HG03159 (cell line): Measurements from ENCODE around the gene SLC13A3.
"Not testable (repeated sequence)": the region's sequence is repeated elsewhere in the genome, so short reads cannot be mapped to it uniquely, and the experiment has no call there.

ENCODE experiments used
- ATAC-seq: cut with Tn5 transposase; IDR thresholded peaks from one replicate; pipeline ENCODE4 v1.9.1; 2021; ENCODE audit warnings: mild to moderate bottlenecking, moderate library complexity; ENCODE audit not compliant: unreplicated experiment

Gene SLC13A3

DNA sequence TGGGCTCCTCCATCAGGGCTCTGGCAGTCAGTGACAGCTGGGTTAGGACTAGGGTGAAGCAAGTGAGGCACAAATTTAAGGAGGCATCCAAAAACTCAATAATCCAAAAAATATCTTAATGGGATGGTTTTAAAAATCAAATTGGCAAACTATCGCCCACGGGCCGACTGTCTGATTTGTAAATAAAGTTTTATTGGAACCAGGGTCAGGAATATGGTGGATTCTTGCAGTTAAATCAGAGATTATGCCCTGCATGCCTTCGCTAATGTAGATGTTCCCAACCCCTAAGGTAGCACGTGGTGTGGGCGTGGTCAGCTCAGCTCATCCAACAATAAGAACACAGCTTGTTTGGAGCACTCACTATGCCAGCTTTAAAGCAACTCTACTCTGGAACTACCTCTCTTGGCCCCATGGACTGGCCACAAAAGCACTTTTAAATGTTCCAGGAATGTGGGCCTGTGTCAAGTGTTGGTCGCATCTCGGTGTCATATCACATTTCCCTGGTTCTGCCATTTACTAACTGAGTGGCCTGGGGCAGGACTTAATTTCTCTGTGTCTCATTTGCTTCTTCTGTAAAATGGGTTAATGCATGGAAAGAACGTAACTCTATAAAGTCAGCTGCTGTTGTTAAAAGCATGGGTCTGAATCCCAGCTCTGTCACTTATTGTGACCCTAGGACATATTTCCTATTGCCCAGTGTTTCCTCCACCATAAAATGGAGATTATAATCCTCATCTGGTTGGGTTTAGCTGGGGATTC is 31.0 kb upstream of the SLC13A3 start:
- no peak for ATAC-seq

DNA sequence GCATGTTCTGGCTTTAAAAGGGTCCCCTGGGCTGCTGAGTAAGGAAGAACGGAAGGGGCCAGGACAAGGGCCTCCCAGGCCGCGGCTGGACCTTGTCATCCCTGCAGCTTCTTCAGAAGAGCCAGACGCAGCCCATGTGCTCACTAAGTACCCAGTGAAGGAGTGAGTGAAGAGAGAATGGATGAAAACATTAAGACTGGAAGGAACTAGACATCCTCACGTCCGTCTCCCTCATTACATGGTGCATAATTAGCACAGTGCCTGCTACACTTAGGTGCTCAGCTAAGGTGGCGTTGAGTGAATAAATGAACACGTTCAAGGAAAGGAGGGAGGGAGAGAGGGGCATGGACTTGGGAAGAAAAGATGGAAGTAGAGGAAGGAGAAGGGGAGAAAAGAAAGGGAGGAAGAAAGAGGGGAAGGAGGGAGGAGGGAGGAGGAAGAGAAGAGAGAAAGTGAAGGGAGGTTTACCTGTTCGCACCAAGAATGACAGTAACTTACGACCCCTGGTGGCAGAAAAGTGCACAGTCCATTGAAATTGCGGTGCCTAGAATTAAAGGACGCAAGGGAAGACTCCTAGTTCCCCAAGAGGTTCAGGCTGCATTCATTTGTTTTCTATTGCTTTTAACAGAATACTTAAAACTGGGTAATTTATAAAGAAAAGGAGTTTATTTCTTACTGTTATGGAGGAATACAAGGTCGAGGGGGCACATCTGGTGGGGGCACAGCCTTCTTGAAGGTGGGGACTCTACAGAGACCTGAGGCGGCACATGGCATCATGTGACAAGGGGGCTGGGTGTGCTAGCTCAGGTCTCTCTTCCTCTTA is 30.0 kb upstream of the SLC13A3 start:
- no peak for ATAC-seq

DNA sequence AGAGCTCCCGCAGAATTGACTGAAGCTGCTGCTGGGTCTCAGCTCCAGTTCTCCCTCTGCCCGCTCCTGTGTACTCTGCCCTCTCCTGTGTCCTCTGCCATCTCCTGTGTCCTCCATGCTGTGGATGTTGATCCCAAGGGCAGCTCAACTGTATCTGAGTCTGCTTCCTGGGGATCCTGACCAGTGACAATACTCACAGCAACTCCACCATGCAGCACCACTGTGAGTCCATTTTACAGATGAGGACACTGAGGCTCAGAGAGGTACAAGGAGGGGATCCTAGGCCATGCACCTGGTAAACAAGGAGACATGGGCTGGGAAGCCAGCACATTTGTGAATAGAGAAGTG is 29.4 kb upstream of the SLC13A3 start:
- no peak for ATAC-seq

DNA sequence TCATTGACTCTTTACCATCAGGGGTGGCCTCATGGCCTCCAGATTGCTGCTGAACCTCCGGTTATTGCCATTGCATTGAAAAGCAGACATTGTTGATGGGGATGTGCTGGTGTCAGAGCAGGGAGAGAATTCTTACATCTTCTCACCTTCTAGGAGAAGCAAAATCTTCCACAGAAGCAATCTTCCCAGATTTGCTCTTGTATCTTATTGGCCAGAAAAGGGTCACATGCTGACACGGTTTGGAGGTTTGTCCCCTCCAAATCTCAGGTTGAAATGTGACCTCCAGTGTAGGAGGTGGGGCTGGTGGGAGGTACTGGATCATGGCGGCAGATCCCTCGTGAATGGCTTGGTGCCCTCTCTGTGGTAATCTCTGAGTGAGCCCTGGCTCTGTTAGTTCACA is 27.3 kb upstream of the SLC13A3 start:
- ATAC-seq = no peak

DNA sequence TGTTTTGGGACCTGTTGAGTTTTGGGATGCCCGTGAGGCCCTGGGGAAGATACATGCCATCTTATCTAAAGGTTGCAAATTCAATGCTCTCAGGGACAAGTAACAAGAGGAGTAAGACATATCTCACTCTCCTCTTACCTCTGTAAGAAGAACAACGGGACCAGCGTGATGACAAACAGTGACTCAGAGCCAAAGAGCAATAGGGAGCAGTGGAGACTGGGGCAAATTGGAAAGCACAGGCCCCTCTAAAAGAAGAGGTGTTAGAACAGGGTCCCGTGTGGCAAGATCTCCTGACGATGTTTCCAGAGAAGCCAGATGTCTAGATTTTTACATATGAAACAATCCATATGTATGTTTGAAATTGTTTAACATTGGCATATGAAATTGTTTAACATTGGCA is 26.3 kb upstream of the SLC13A3 start:
- no peak for ATAC-seq

DNA sequence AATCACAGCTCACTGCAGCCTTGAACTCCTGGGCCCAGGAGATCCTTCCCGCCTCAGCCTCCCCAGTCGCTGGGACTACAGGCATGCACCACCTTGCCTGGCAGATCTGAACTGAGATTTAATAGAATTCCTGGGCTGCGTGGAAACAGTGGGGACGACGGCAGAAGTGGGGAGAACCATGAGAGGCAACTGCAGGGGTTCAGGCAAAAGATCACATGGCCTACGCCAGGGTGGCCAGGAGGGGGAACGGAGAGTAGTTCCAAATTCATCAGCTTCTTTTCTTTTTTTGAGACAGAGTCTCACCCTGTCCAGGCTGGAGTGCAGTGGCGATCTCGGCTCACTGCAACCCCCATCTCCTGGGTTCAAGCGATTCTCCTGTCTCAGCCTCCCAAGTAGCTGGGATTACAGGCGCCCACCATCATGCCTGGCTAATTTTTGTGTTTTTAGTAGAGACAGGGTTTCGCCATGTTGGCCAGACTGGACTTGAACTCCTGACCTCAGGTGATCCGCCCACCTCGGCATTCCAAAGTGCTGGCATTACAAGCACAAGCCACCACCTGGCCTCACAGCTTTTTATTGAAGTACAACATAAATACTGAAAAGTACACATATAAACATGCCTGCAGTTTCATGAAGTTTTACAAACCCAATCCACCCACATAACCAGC is 25.5 kb upstream of the SLC13A3 start:
- ATAC-seq = not testable (repeated sequence)

DNA sequence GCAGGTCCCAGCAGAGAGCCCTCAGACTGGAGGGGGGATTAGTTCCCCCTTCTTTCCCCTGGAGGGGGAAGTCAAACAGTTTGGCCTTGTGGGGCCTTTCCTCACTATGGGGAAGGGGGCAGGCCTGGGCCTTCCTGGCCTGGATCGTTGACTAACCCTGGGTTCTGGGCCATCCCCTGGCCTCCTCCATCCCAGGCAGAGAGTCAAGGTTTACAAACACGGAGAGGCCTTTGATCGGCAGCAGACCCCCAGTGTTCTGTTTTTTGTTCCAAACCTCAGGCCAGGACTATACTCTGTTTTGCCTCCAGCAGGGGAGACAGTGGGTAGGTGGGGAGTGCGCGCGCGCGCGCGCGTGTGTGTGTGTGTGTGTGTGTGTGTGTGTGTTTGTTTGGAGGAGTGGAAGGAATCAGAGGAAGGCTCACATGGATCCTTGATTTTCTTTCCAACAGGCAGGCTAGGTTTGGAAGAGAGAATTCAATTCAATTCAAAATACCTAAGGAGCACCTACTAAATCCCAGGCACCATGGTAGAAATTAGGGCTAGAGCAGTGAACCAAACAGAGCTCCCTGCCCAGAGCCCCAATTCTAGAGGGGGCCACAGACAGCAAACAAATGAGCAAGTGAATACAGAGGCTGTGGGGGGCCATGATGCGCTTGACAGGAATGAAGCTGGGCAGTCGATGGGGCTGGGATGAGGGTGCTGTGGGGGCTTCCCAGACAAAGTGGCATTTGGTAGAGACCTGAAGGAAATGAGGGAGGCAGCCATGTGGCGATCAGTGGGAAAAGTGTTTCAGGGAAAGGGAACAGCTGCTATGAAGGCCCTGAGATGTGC is 23.2 kb upstream of the SLC13A3 start:
- no peak for ATAC-seq

DNA sequence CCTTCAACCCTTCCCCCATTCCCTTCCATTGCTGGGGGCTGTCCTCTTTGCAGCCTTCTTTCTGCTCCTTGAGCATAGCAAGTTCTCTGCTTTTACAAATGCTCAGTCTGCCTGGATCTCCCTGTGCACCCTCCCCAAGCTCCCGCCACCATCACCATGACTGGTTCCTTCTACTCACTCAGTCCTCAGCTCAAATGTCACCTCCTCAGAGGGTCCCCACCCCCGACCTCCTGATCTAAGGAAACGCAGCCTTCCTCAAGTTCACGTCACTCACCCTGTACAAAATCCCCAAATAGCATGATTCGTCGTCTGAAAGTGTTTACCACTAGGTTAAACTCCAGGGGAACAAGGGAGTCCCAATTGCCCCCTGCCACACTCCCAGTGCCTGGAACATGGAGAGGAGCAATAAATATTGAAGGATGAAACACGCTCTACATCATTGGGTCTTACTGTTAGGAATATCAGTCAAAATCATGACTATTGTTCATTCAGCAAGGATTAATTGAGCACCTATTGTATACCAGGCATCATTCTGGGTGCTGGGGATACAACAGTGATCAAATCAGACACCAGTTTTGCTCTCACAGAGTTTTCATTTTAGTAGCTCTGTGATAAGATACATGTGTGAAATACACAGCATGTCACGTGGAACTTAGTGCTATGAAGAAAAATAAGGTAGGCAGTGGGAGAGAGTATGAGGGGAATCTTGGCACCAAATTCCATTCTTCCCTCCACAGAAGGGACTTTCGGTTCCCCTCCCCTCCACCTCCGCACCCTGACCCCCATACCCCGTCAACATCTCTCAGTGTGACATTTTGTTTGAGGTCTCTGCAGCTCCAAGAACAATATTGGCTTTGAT is 22.4 kb upstream of the SLC13A3 start:
- ATAC-seq = no peak

DNA sequence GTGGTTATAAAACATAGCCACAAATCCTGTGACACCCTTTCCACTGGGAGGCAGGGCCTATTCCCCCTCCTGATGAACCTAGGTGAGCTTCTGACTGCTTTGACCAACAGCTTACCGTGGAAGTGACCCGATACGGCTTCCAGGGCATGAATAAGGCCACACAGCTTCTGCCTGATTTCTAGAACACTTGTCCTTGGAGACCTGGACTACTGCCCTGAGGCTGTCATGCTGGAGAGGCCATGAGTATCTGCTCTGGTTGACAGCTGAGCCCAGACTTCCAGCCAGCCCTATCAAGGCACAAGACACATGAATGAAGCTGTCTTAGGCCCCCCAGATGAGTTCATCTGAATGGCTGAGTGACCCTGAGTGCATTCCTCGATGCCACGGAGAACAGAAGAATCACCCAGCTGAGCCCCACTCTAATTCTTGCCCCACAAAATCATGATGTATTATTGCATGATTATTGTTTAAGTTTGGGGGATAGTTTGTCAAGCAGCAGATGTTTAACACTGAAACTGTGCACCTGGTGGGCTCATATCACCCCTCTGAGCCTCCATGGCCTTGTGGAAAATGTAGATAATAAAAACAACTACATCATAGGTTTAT is 21.4 kb upstream of the SLC13A3 start:
- ATAC-seq = no peak

DNA sequence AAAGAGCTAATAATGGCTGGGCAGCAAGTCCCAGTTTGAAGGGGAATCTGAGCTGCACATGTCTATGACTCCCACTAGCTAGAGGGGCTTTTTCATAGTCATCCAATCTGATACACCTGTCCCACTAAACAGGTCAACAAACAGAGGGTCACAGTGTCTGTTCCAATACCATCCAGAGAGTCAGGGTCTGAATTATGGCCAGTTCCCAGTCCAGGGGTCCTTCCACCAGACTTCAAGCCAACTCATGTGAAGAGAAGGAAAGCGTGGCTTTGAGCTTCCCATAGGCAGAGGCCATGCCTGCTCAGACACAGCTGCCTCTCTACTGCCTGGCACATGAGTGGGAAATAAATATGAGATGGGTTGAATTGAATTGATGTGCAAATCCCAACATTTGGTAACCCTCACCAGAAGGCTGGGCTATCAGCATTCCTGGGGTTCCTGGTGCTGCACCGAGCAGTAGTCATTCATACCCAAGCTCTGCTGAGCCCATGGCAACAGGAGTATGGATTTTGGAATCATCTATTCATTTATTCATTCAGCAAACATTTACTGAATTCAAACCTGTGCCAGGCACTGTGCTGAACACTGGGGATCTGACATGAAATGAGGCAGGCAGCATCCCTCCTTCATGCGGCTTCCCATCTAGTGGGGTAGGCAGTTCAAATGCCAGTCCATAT is 20.7 kb upstream of the SLC13A3 start:
- no peak for ATAC-seq

DNA sequence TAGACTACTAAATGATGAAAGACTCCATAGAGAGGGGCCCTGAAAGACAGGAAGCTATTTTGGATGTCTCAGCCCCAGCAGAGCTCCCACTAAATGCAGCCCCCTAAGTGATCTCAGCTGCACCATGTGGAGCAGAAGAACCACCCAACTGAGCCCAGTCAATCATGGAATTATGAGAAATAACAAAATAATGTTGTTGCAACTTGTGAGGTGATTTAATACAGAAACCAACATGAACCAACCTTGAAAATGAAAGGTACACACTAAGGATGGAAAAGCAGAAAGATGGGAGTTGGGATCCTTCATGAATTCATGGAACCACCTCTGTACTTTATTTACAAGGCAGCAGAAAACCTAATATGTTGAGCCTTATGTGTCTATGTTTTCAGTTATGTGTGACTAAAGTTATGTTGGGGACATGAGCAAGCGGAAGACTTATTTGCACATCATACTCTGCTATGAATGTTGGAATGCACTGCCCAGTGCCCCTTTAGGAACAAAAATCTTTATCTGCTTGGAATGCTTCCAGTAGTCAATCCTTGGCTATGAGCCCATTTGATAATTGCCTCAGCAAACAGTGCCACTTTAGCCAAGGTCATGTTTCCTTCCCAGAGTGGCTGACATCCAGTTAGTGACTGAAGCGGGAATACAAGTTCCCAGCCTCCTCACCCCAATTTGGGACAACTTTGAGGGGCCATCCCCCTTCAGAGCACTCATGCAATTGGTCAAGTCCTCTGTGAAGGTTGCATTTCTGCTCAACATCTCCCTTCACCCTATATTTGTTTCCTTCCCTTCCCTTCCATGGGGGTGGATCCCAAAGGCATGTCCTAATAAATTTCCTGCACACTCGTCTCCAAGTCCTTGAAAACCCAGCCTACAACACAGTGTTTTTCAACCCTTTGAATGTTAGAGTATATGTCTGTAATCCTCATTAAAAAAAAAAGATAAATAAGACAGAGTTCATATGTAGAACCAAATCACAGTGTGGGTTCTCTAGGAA is 19.6 kb upstream of the SLC13A3 start:
- no peak for ATAC-seq

DNA sequence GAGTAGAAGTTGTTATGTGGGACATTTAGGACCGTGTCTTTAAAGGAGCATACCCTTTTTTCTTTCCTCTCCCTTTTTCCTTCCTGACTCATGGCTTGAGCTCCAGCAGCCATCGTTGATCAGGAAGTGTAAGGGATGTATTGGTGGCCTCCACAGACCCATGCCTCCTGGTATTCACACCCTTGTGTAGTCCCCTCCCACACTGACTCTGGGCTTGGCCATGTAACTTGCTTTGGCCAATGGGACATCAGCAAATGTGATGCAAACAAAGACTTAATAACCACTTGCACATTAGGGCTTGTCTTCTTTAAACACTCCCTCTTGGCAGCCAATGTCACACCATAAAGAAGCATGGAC is 18.9 kb upstream of the SLC13A3 start:
- ATAC-seq = no peak

DNA sequence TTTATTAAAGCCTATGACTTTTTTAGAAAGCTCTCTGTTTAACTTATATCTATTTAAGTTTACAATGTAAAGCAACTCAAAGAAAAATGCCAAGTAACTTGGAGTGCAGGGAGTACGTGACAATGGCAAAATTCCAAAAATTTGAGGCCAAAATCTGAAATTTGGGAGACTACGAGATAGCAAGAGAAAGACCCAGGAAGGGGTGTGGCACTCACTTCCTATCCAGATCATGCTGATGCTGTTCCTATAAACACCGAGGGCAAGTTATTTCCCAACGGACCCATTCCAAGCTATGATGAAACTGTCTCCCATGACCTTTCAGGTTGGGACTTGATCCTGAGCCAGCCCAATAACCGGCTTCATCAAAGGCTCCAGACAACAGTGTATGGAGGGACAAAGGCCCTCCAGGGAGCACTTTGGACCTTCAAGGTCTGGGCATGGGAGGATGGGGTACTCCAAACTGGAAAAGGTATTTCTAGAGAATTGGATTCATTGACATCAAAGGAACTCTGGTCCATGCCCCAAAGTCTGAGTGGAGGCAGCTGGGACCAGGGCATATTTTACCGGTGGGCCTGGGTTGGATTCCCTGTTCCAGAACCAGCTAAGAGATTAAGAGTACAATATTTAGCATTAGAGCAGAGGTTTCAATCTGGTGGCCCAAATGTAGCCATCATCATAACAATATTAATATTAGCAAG is 15.7 kb upstream of the SLC13A3 start:
- ATAC-seq = no peak

DNA sequence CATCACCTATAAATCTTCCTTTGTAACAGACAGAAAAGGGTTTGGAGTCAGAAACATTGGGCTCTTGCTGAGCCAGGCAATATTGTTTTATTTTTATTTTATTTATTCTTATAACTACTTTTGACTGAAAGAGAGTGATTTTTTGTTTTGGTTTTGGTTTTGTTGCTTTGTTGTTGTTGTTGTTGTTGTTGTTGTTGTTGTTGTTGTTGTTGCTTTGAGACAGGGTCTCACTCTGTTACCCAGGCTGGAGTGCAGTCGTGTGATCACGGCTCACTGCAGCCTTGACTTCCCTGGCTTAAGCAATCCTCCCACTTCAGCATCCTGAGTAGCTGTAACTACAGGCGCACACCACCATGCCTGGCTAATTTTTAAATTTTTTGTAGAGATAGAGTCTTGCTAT is 15.0 kb upstream of the SLC13A3 start:
- ATAC-seq = no peak

DNA sequence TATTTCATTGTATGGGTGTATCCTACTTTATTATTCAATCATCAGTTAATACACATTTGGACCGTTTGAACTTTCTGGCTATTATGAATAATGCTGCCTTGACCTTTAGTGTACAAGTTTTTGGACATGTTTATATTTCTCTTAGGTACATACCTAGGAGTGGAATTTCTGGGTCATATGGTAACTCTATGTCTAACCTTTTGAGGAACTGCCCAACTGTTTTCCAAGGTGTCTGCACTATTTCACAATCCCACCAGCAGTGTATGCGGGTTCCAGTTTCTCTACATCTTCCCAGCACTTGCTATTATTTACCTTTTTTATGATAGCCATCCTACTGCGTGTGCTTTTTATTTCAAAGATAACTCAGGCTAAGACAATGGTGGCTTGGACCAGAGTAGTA is 14.3 kb upstream of the SLC13A3 start:
- no peak for ATAC-seq

DNA sequence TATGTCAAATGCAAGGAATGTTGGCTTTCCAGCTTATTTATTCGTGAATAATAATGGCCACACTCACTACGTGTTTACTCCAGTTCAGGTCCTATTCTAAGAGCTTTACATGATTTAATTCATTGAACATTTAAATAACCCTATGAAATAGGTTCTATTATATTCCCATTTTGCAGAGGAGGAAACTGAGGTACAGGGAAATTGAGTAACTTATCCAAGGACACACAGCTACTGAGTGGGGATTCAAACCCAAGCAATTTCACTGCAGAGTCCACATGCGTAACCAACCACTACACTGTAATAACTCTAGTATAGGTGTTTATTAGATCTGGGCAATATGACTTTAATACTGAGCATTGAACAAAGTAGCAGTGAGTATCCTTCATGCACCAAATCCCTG is 12.3 kb upstream of the SLC13A3 start:
- no peak for ATAC-seq

DNA sequence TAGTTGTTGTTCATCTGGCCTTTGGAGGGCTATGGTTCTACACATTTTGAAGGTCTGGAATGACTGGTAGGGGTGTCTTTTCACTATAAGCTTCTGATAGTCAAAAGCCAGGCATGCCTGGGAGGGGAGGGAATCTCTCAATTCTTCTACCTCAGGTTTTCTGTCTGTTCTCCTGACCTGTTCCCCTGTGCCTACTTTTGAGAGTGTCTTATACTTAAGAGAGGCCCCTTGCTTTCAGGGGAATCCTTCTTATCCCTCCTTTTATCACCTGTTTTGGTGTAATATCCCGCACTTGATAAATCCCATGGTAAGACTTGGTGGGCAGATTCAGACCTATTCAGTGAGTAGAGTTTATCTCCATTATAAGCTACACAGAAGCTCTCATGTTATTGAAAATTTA is 10.4 kb upstream of the SLC13A3 start:
- no peak for ATAC-seq
